Erythroblast (primary cell): ENCODE results near the gene NEDD4L.

ENCODE experiments used
- GATA1 ChIP-seq: IDR thresholded peaks from 2 replicates; pipeline ENCODE4 v1.6.1; 2011; ENCODE audit warnings: low read depth, mild to moderate bottlenecking, control low read depth, low read length, moderate library complexity
- POLR2A ChIP-seq: IDR thresholded peaks from 2 replicates; pipeline ENCODE4 v1.6.1; 2011; ENCODE audit warnings: mild to moderate bottlenecking, low read length

- TF ChIP-seq POLR2A: no peak
- TF ChIP-seq GATA1: no peak
These were observed 315.2 kb downstream of the NEDD4L start for GRCh38 chr18:58359218-58359617.
